HEK293 (cell line): ENCODE data around the gene C19orf12.

Experiments used
- FEZF1 ChIP-seq: fragments of 450-650 bp; formaldehyde crosslinking; IDR thresholded peaks from 2 replicates; pipeline ENCODE4 v1.5.1; 2016; ENCODE audit warnings: missing biosample characterization, missing genetic modification characterization
- KLF17 ChIP-seq: fragments of 450-650 bp; formaldehyde crosslinking; IDR thresholded peaks from 2 replicates; pipeline ENCODE4 v1.5.1; 2016; ENCODE audit warnings: missing biosample characterization, missing genetic modification characterization
- SCRT2 ChIP-seq: fragments of 450-650 bp; formaldehyde crosslinking; IDR thresholded peaks from 2 replicates; pipeline ENCODE4 v1.5.1; 2016; ENCODE audit warnings: missing biosample characterization, missing genetic modification characterization
- SP3 ChIP-seq: fragments of 450-650 bp; formaldehyde crosslinking; IDR thresholded peaks from 2 replicates; pipeline ENCODE4 v1.5.1; 2016; ENCODE audit warnings: missing biosample characterization, missing genetic modification characterization
- ZBTB10 ChIP-seq: fragments of 450-650 bp; formaldehyde crosslinking; IDR thresholded peaks from 2 replicates; pipeline ENCODE4 v1.5.1; 2016; ENCODE audit warnings: missing biosample characterization, missing genetic modification characterization
- ZBTB17 ChIP-seq: fragments of 450-650 bp; formaldehyde crosslinking; IDR thresholded peaks from 2 replicates; pipeline ENCODE4 v1.5.1; 2016; ENCODE audit warnings: missing biosample characterization, missing genetic modification characterization
- ZBTB8A ChIP-seq: fragments of 450-650 bp; formaldehyde crosslinking; IDR thresholded peaks from 2 replicates; pipeline ENCODE4 v1.5.1; 2016; ENCODE audit warnings: missing biosample characterization, missing genetic modification characterization
- ZFP69B ChIP-seq: fragments of 450-650 bp; formaldehyde crosslinking; IDR thresholded peaks from 2 replicates; pipeline ENCODE4 v1.5.1; 2016; ENCODE audit warnings: missing biosample characterization, missing genetic modification characterization
- ZNF112 ChIP-seq: fragments of 450-650 bp; formaldehyde crosslinking; IDR thresholded peaks from 2 replicates; pipeline ENCODE4 v1.5.0; 2017; ENCODE audit warnings: missing biosample characterization, missing genetic modification characterization
- ZNF121 ChIP-seq: fragments of 450-650 bp; formaldehyde crosslinking; IDR thresholded peaks from 2 replicates; pipeline ENCODE4 v1.5.1; 2016; ENCODE audit warnings: missing biosample characterization, missing genetic modification characterization
- ZNF133 ChIP-seq: fragments of 450-650 bp; formaldehyde crosslinking; IDR thresholded peaks from 2 replicates; pipeline ENCODE4 v1.5.1; 2016; ENCODE audit warnings: missing biosample characterization, missing genetic modification characterization
- ZNF175 ChIP-seq: fragments of 450-650 bp; formaldehyde crosslinking; IDR thresholded peaks from 2 replicates; pipeline ENCODE4 v1.5.1; 2016; ENCODE audit warnings: missing biosample characterization, missing genetic modification characterization
- ZNF211 ChIP-seq: fragments of 450-650 bp; formaldehyde crosslinking; IDR thresholded peaks from 2 replicates; pipeline ENCODE4 v1.5.1; 2016; ENCODE audit warnings: low read depth, missing biosample characterization, missing genetic modification characterization
- ZNF23 ChIP-seq: fragments of 450-650 bp; formaldehyde crosslinking; IDR thresholded peaks from 2 replicates; pipeline ENCODE4 v1.5.1; 2016; ENCODE audit warnings: missing biosample characterization, missing genetic modification characterization, borderline replicate concordance
- ZNF248 ChIP-seq: fragments of 450-650 bp; formaldehyde crosslinking; IDR thresholded peaks from 2 replicates; pipeline ENCODE4 v1.5.1; 2017; ENCODE audit warnings: missing biosample characterization, missing genetic modification characterization
- ZNF391 ChIP-seq: fragments of 450-650 bp; formaldehyde crosslinking; IDR thresholded peaks from 2 replicates; pipeline ENCODE4 v1.5.1; 2016; ENCODE audit warnings: low read depth, missing biosample characterization, missing genetic modification characterization, borderline replicate concordance
- ZNF404 ChIP-seq: fragments of 450-650 bp; formaldehyde crosslinking; IDR thresholded peaks from 2 replicates; pipeline ENCODE4 v1.5.1; 2017; ENCODE audit warnings: missing biosample characterization, missing genetic modification characterization
- ZNF423 ChIP-seq: fragments of 450-650 bp; formaldehyde crosslinking; IDR thresholded peaks from 2 replicates; pipeline ENCODE4 v1.5.1; 2016; ENCODE audit warnings: missing biosample characterization, missing genetic modification characterization
- ZNF560 ChIP-seq: fragments of 450-650 bp; formaldehyde crosslinking; IDR thresholded peaks from 2 replicates; pipeline ENCODE4 v1.5.1; 2017; ENCODE audit warnings: missing biosample characterization, missing genetic modification characterization, borderline replicate concordance
- ZNF561 ChIP-seq: fragments of 450-650 bp; IDR thresholded peaks from 2 replicates; pipeline ENCODE4 v1.5.1; 2018; ENCODE audit warnings: missing biosample characterization, missing genetic modification characterization, borderline replicate concordance
- ZNF600 ChIP-seq: fragments of 450-650 bp; formaldehyde crosslinking; IDR thresholded peaks from 2 replicates; pipeline ENCODE4 v1.5.1; 2016; ENCODE audit warnings: missing biosample characterization, missing genetic modification characterization
- ZNF610 ChIP-seq: fragments of 450-650 bp; formaldehyde crosslinking; IDR thresholded peaks from 2 replicates; pipeline ENCODE4 v1.5.1; 2016; ENCODE audit warnings: missing biosample characterization, missing genetic modification characterization, borderline replicate concordance
- ZNF629 ChIP-seq: fragments of 450-650 bp; formaldehyde crosslinking; IDR thresholded peaks from 2 replicates; pipeline ENCODE4 v1.5.1; 2017; ENCODE audit warnings: missing biosample characterization, missing genetic modification characterization
- ZNF654 ChIP-seq: fragments of 450-650 bp; formaldehyde crosslinking; IDR thresholded peaks from 2 replicates; pipeline ENCODE4 v1.5.1; 2016; ENCODE audit warnings: low read depth, missing biosample characterization, missing genetic modification characterization
- ZNF692 ChIP-seq: fragments of 450-650 bp; formaldehyde crosslinking; IDR thresholded peaks from 2 replicates; pipeline ENCODE4 v1.5.1; 2016; ENCODE audit warnings: missing biosample characterization, missing genetic modification characterization
- ZNF830 ChIP-seq: fragments of 450-650 bp; IDR thresholded peaks from 2 replicates; pipeline ENCODE4 v1.5.0; 2018; ENCODE audit warnings: missing biosample characterization, missing genetic modification characterization, low read depth, mild to moderate bottlenecking, moderate library complexity
- ZNF837 ChIP-seq: fragments of 450-650 bp; formaldehyde crosslinking; IDR thresholded peaks from 2 replicates; pipeline ENCODE4 v1.5.1; 2016; ENCODE audit warnings: missing biosample characterization, missing genetic modification characterization
- TF ChIP-seq, protein P1 (sequence below): fragments of 450-650 bp; formaldehyde crosslinking; IDR thresholded peaks from 2 replicates; pipeline ENCODE4 v1.5.0; 2017; ENCODE audit warnings: missing biosample characterization, missing genetic modification characterization, borderline replicate concordance
- TF ChIP-seq, protein P2 (sequence below): fragments of 450-650 bp; formaldehyde crosslinking; IDR thresholded peaks from 2 replicates; pipeline ENCODE4 v1.5.1; 2016; ENCODE audit warnings: missing biosample characterization, missing genetic modification characterization
- TF ChIP-seq, protein P3 (sequence below): fragments of 450-650 bp; formaldehyde crosslinking; IDR thresholded peaks from 2 replicates; pipeline ENCODE4 v1.5.1; 2016; ENCODE audit warnings: missing biosample characterization, missing genetic modification characterization

The C19orf12 gene

GRCh38 chr19:29671393-29672160 is 43.5 kb downstream of the C19orf12 start (continued):
- TF ChIP-seq, protein P1, sequence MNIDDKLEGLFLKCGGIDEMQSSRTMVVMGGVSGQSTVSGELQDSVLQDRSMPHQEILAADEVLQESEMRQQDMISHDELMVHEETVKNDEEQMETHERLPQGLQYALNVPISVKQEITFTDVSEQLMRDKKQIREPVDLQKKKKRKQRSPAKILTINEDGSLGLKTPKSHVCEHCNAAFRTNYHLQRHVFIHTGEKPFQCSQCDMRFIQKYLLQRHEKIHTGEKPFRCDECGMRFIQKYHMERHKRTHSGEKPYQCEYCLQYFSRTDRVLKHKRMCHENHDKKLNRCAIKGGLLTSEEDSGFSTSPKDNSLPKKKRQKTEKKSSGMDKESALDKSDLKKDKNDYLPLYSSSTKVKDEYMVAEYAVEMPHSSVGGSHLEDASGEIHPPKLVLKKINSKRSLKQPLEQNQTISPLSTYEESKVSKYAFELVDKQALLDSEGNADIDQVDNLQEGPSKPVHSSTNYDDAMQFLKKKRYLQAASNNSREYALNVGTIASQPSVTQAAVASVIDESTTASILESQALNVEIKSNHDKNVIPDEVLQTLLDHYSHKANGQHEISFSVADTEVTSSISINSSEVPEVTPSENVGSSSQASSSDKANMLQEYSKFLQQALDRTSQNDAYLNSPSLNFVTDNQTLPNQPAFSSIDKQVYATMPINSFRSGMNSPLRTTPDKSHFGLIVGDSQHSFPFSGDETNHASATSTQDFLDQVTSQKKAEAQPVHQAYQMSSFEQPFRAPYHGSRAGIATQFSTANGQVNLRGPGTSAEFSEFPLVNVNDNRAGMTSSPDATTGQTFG (tag by site-specific recombination) = peak; percentile 76; the same call in 1 of the 2 replicates
- TF ChIP-seq ZNF830 (tag by site-specific recombination) (no peak), ZNF600 (tag by site-specific recombination) (no peak; the same call in none of the 2 replicates), KLF17 (tag by site-specific recombination) (no peak), SP3 (tag by site-specific recombination) (no peak), ZNF211 (tag by site-specific recombination) (no peak), ZNF133 (tag by site-specific recombination) (no peak), ZBTB8A (tag by site-specific recombination) (peak; percentile 70), FEZF1 (no peak), ZBTB17 (tag by site-specific recombination) (peak; percentile 56; the same call in 1 of the 2 replicates), ZNF391 (tag by site-specific recombination) (no peak), ZNF112 (peak; percentile 71; the same call in 1 of the 2 replicates), ZBTB10 (tag by site-specific recombination) (0 out of 2 replicates have a peak, but pooled peaks have one; percentile 35), ZNF654 (no peak), ZNF23 (tag by site-specific recombination) (no peak), ZNF692 (tag by site-specific recombination) (peak; percentile 99), ZNF175 (tag by site-specific recombination) (no peak), ZNF121 (no peak), ZNF404 (tag by site-specific recombination) (no peak), ZNF837 (tag by site-specific recombination) (no peak), ZFP69B (tag by site-specific recombination) (peak; percentile 97), ZNF248 (tag by site-specific recombination) (peak; percentile 86; the same call in 1 of the 2 replicates), ZNF560 (tag by site-specific recombination) (no peak), ZNF423 (no peak), ZNF561 (tag by site-specific recombination) (no peak), ZNF610 (no peak), SCRT2 (tag by site-specific recombination) (no peak), ZNF629 (tag by site-specific recombination) (no peak)
- TF ChIP-seq, protein P2, sequence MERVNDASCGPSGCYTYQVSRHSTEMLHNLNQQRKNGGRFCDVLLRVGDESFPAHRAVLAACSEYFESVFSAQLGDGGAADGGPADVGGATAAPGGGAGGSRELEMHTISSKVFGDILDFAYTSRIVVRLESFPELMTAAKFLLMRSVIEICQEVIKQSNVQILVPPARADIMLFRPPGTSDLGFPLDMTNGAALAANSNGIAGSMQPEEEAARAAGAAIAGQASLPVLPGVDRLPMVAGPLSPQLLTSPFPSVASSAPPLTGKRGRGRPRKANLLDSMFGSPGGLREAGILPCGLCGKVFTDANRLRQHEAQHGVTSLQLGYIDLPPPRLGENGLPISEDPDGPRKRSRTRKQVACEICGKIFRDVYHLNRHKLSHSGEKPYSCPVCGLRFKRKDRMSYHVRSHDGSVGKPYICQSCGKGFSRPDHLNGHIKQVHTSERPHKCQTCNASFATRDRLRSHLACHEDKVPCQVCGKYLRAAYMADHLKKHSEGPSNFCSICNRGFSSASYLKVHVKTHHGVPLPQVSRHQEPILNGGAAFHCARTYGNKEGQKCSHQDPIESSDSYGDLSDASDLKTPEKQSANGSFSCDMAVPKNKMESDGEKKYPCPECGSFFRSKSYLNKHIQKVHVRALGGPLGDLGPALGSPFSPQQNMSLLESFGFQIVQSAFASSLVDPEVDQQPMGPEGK (tag by site-specific recombination) = peak; percentile 39; the same call in 1 of the 2 replicates
- TF ChIP-seq, protein P3, sequence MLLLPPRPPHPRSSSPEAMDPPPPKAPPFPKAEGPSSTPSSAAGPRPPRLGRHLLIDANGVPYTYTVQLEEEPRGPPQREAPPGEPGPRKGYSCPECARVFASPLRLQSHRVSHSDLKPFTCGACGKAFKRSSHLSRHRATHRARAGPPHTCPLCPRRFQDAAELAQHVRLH = no peak
